GM18499 (cell line): ENCODE data around the gene STXBP4.

Source experiments
- ATAC-seq: cut with Tn5 transposase; IDR thresholded peaks from one replicate; pipeline ENCODE4 v1.9.1; 2021; ENCODE audit warnings: moderate number of reproducible peaks; ENCODE audit not compliant: insufficient read depth, unreplicated experiment

Gene STXBP4

DNA sequence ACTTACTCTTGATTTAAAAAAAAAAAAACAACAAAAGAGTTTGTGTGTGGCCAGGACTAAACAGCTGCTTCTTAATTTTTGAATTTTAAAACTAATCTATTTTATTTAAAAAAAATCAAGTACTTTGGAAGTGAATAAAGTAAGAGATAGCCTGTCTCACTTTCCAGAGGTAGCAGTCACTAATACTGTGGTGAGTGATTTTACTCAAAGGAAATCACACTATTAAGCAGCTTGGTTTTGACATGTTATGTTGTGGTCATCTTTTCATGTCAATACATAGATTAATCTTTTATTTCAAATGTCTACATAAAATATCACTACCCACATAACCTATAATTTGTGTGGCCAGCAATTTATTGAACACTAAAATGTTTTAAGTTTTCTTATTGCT is 194.0 kb downstream of the STXBP4 start:
- no peak for ATAC-seq

DNA sequence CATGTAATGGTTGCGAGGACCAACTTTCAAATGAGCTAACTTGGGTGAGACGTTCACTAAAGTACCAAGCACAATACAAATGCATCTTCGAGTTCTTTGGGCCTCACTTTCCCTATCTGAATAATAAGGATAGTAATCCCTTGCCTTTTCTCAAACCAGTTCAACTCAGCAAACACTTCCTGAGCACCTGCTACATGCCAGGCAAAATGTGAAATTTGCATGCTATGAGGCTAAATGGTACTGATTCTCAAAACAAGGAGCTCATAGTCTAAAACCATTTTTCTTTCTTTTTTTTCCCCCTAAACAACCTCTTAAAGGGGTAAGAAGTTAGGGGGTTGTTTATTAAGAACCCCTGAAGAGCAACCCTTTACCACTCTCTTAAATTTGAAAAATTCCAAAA is 194.8 kb downstream of the STXBP4 start:
- ATAC-seq = no peak

DNA sequence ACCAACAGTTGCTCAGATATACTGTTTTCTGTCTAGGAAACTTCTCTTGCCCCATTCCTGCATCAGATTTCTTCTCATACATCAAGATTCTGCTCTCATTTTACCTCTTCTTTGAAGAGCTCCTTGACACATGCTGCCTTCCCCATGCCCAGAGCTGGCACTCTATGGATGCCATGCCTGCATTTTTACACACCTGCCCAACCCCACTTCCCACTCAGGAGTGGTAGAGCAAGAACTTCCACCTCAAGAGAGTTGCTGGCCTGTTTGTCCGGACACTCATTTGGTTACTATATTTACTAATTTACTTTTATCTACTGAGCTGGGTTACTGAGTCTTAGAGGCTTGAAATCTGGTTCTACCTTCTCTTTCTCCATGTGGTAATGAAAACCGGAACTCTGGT is 197.9 kb downstream of the STXBP4 start:
- ATAC-seq = no peak

DNA sequence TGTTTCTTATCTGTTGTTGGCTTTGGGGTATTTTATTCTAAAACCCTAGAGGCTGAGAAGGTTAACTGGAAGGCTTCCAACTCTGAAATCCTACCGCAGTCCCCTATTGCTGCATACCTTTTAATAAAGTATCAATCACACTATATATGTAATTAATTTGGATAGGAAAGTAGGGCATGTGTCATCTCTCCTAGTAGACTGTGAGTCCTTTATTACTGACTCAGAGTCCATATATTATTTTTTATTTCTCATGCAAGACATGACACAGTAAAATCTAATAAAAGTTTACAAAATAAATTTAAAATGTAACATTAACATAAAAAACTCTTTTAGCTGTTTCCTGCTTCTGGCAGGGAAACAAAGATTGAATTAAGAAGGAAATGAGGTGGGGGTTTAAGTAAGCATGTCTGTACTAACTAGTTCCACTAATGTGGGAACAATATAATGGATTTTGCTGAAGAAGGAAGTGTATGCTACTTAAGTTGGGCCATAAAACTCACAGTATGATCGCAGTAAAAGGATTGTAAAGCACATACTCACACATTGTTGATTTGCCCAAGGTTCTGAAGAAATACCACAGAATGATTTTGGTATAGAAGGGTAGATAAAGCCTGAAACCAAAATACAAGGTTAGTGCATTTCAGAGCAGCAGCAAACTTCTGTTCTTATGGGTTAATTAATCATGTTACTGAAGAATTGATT is 198.6 kb downstream of the STXBP4 start:
- no peak for ATAC-seq

DNA sequence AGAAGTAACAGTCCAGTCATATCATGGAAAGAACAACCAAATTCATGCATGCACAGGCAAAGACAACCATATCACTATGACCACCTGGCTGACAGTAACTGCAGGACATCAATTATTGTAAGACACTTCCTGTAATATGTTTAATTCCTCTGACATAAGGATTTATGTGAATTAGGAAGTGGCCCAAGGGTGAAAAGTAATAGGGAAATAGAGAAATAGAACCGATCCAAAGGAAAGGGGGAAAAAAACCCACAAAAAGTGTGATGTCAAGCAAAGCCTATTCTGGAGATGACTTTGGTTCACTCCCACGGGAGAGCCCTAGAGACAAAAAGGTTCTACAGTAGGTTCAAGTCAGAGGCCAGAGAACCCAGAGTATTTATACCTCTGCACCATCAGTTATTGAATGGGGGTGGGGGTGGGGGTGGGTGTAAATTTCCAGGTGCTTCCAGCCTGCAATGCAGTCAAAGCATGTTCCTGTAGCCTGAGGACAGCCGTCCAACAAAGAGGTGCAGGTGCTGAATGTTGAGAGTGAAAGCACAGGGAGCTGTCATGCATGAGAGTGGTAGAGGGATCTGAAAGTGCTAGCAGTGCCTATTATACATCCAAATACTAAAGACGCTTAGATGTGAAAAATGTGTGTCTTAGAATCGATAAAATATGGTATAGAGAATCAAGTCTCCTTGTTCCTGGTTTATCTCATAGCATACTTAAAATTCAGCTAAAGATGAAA is 200.6 kb downstream of the STXBP4 start:
- ATAC-seq = peak; percentile 86

DNA sequence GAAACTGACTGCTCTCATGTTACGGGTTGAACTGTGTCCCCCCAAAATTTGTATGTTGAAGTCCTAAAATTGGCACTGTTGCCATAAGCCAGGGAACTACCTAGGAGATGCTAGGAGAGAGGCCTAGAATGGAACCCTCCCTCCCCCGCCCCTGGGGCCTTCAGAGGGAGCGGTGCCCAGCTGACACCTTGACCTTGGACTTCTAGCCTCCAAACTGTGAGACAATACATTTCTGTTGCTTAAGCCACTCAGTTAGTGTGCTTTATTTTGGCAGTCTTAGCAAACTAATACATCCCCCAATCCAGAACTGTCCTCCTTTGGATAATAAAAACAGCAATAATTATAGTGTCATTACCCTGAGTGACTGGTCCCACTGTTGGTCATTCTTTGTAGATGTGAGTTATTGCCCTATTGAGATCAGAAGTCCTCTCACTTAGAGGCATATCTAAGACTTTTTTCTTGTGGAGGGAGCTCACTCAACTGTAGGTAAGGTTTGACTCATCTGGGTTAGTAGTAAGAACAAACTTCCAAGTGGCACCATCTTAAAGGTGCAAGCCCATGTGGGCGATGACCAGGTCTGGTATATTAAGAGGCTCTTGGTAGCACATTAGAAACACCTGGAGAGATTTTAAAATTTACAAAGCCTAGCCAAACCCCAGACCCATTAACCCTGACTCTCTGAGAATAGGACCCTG is 203.2 kb downstream of the STXBP4 start:
- ATAC-seq = no peak

DNA sequence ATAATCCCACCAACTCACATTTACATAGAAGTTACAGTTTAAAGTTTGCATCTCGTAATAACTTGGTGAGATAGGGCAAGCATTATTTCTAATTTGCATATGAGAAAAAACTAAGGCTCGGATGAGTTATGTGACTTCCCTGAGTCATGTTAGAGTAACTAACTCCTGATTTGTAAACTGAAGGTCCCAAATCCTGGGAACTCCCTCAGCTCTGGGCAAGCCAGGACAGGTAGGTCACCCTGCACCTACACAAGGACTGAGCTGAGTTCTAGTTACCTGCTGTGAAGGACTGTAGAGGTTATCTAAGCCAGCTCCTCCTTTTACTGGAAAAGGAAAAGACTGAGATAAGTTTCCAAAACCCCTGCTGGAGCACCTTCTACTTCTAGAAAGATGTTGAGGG is 204.0 kb downstream of the STXBP4 start:
- ATAC-seq = no peak

DNA sequence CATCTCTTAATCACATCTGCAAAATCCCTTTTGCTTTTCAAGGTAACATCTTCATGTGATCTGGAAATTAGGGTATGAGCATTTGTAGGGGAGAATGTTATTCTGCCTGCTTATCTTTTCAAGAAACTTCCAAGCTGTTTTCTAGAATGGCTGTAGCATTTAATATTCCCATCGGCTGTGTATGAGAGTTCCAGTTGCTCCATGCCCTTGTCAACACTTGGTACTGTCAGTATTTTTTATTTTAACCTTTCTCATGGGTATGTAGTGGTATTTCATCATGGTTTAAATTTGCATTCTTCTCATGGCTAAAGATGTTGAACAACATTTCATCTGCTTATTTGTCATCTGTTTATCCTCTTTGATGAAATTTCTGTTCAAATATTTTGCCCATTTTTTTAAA is 205.6 kb downstream of the STXBP4 start:
- no peak for ATAC-seq

DNA sequence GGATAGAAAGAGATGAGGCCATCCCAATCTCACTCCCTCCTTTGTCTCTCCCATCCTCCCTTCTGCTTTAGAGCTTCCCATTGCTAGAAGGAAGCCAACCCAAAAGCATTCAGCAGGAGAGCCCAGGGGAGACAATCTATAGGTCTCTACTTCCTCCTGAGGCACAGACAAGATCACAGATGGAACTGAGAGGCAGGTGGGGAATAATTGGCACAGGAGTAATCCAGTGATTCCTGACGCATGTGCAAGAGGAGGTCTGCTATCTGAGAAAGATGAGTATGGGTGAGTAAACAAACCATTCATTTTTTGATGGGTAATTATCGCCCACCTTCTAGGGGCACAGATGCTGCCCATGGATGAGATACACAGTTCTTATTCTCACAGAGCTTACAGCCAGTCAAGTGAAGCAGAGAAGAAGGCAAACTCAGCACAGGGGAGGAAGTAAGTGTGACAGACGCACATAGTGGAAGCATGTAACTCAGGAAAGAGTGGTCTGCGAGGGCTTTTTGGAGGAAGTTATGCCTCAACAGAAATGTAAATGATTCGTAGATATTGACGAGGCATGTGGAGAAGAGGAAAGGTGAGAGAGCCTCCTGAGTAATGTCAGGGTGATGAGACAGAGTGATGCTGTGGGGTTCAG is 207.3 kb downstream of the STXBP4 start:
- no peak for ATAC-seq

DNA sequence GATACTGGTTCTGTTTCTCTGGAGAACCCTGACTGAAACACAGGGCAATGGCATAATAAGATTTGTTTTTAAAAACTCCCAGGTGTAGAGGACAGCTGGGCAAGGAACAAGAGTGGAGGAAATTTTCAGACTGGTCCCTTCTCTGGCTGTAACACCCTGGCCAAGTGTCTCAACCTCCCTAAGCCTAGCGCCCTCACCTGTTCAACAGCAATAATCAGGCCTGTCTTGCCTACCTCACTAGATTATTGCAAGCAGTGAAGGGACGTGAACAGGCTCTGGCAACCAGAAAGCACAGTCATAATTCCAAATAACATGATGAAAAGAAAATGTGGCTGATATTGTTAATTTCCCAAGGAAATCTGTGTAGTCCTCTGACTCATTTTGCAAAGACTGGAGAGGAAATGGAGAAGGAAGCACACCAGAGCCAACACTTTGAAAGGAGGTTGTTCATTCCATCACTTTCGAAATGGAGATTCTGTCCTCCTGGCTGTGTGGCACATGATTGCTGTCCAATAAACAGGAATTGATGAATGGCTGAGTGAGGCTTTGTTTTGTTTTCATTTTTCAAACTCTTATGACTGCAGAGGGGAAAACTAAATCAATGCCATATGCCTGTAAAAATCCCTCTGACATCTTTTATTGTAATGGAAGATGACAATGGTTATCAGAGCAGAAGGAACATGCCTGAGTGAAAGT is 208.7 kb downstream of the STXBP4 start:
- no peak for ATAC-seq

DNA sequence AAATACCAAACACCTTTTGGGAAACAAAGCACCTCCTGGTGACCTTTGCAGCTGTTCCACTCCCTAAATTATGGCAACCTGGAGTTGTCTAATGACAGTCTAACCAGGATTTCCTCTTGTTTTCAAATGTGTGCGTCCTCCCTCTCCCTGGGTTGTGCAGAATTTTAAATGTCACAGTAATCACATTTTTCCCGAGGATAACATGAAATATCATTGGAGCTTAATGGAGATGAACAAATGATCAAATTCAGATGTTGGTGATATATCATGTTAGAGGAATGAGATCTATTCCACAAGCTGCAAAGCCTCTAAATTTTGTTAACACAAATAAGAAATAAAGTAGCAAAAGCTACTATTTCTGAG is 209.3 kb downstream of the STXBP4 start:
- no peak for ATAC-seq

DNA sequence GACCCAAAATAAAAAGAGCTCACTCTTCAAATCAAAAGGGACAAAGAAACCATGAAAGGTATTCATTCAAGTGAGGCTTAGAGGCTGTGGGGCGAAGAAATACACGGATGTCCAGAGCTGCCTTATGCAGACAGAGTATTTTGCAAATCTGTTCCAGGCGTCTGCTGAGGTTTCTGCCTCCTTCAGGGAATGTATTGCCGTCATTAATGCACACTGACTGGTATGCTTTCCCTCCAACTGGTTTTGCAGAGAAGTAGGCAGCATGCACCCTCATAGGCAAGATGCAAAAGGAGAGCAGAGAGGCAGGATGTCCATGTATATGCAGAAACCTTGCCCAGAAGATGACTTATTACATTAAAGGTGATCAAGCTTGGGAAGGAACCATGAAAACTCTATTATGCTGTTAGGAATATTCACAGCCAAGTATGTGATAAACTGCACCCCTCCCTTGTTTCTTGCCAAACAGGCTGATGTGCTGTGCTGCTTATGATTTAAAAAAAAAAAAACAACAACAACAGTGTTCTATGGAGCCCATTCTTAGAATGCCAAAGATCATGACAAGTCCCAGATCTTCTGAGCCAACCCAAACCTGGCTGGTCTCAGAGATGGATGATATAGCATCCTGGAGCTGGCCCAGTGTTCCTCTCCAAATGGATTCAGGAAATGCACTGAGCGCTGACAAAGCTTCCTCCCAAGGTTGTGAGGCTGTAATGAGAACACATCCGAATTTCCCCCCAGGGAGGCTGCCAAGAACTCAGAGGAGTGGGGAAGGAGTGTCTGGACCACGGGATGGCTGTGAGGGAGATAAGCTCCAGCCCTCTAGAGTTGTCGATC is 218.6 kb downstream of the STXBP4 start:
- ATAC-seq = no peak

DNA sequence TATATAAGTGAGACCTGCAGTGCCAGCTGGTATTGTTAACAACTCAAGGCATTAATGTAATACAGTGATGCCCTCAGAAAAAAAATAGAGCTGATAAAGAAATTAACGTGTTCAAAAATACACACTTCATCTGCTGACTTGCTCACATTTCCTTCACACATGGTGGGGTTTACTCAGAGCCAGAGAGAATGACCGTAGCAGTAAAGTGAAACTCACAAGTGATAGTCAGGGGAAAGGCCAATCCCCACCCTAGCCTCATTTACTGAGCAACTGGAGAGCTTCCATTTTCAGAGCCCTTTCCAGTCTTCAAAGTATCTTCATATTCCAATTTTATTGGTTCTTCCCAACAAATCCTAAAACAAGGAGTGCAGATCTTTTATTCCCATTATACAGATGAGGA is 222.2 kb downstream of the STXBP4 start:
- ATAC-seq = no peak

DNA sequence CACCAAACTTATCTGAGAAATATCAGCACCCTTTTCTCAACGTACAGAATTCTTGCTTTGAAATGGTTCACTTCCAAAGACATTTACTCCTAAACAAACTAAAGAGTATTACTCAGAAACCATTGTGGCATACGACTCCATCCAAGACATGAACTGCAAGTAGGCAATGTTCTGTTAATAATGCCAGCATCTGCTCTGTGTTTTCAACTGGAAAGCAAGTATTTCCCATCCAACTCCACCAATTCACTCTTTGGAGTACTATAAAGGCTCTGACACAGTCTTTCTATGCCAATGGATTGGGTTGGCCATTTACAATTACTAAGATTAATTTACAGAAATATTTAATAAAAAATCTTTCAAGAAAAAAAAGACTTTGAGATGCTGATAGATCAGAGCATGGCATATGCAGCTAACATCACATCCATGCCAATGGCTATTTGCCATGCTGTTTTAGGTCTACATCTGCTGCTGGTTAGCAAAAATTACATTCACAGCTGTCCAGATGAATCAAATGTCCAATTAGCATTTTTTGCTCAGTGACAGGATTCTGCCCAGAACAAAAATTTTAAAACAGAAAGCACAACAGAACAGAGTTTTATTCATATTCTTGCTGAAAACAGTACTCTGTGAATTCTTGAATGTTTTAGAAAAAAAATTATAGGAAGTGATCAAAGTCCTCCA is 230.3 kb downstream of the STXBP4 start:
- no peak for ATAC-seq

DNA sequence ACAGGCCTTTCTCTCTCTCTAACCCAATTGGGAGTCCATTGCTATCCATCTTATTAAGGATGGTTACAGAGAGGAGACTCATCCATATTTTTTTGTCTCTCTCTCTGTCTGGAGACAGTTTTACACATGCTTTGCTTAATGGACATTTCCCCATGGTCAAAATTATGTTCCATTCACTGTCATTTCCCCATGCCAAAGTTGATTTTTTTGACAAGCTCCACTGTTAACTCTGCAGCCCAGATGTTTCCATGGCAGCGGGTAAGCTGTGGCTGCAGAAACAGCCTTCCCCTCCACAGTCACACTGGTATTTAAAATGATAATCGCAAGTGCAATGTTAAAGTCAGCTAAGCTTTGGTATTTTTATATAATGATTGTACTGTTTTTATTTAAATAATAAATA is 232.3 kb downstream of the STXBP4 start:
- no peak for ATAC-seq

DNA sequence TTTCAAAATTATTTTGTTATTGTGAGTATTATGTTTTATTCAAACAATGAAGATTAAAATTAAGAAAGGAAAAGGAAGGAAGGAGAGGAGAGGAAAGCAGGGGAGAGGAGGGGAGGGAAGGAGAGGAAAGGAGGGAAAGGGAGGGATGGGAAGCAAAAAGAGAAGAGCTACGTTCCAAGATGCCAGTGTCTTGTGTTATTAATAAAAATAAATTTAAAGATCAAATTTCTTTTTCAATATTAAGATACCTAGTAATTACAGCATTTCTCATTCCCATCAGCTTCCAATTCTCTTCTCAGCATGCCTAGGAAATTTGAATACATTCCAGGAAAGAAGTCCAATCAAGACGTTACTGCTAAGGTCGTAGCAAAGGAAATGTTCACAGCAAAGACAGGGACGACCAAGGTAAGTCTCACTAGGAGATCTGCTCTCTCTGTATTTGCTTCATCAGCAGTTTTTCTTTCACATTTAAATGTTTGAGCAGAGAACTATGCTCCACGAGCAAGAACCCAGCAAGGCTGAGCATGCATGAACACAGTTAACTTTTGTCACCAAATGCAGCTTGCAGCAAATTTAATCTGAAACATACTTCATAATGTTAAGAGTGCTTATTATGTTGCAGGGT is 232.9 kb downstream of the STXBP4 start:
- ATAC-seq = no peak

DNA sequence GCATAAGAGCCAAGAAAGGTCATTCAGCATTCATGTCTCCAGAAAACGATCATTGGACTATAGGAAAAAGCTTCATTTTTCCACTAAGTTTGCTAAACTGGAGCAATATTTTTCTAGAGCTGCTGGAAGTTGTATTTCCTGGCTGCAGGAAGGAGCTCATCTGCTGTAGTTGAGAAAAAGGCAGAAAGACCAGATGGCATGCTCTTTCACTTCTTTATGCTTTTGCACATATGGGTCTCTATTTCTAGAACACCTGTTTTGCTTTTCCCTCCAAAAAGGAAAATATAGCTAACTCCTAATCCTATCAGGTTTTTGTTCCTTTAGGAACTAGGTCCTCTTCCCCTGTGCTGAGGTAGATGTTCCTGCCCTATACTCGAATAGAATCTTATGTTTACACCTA is 234.3 kb downstream of the STXBP4 start:
- no peak for ATAC-seq

DNA sequence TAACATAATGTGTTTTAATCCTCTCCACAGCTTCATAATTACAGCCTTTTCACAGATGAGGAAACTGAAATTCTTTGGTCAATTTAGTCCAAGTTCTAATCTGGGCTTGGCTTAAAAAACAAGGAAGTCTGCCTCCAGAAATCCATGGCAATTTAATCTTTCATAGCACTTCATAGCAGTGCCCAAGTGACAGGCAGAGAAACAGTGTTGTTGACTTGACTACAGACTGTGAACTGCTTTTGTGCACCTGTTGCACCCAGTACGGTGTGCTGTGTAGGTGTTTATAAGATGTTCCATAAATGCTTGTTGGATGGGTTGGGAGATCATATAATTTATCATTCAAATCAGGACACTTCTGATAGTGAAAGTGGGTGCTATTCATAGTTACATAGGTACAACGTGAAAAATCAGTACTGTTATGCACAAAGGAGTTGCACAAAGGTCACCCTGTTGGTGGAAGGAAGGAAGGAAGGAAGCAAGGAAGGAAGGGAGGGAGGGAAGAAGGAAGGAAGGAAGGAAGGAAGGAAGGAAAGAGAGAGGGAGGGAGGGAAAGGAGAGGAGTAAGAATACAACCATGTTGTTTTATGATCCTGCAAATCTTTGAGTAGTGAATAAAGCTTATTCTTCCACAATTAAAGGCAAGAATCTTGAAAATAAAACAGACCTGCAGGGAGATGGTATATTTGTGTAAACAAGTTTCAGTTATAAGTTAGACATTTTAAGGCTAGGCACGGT is 239.7 kb downstream of the STXBP4 start:
- ATAC-seq = no peak
